HepG2 (cell line): ENCODE results near the gene PIKFYVE. TPM values are rescaled to one million over a fixed set of nuclear protein-coding genes. Genes with fewer than 3 reads are reported as not detected.

Experiments used
- AKAP8 ChIP-seq: sonication (generic); formaldehyde crosslinking; IDR thresholded peaks from 2 replicates; pipeline ENCODE4 v1.5.1; 2020; ENCODE audit warnings: mild to moderate bottlenecking, missing genetic modification reagents
- ARID2 ChIP-seq: sonication (generic); formaldehyde crosslinking; IDR thresholded peaks from 2 replicates; pipeline ENCODE4 v1.8.1; 2022; ENCODE audit warnings: mild to moderate bottlenecking, missing genetic modification reagents, borderline replicate concordance
- GFI1 ChIP-seq: sonication (generic); formaldehyde crosslinking; IDR thresholded peaks from 2 replicates; pipeline ENCODE4 v1.5.0; 2020; ENCODE audit warnings: missing genetic modification reagents, mild to moderate bottlenecking, borderline replicate concordance
- IKZF4 ChIP-seq: sonication (generic); formaldehyde crosslinking; IDR thresholded peaks from 2 replicates; pipeline ENCODE4 v1.5.1; 2020; ENCODE audit warnings: borderline replicate concordance, mild to moderate bottlenecking, low read depth, missing genetic modification reagents; ENCODE audit errors: not compliant biosample characterization
- NFE2L1 ChIP-seq: sonication (generic); formaldehyde crosslinking; IDR thresholded peaks from 2 replicates; pipeline ENCODE4 v1.4.0; 2020; ENCODE audit warnings: missing genetic modification reagents, mild to moderate bottlenecking, borderline replicate concordance
- PAF1 ChIP-seq: IDR thresholded peaks from 2 replicates; pipeline ENCODE4 v1.6.1; 2016; ENCODE audit warnings: missing genetic modification reagents, missing compliant biosample characterization
- PHF20 ChIP-seq: sonication (generic); formaldehyde crosslinking; IDR thresholded peaks from 2 replicates; pipeline ENCODE4 v1.5.0; 2020; ENCODE audit warnings: mild to moderate bottlenecking, missing genetic modification reagents
- REL ChIP-seq: sonication (generic); formaldehyde crosslinking; conservative IDR thresholded peaks from 2 replicates; pipeline ENCODE4 v1.8.0; 2022; ENCODE audit warnings: mild to moderate bottlenecking, missing genetic modification reagents, moderate library complexity
- SRSF9 ChIP-seq: fragments of 200-400 bp; formaldehyde crosslinking; IDR thresholded peaks from 2 replicates; pipeline ENCODE4 v1.6.1; 2018; ENCODE audit warnings: borderline replicate concordance, mild to moderate bottlenecking, low read depth, low read length; ENCODE audit not compliant: insufficient read depth, poor library complexity, severe bottlenecking
- TEAD2 ChIP-seq: sonication (generic); formaldehyde crosslinking; IDR thresholded peaks from 2 replicates; pipeline ENCODE4 v1.9.0; 2021; ENCODE audit warnings: missing genetic modification reagents
- ZBTB7A ChIP-seq: sonication (generic); formaldehyde crosslinking; IDR thresholded peaks from 2 replicates; pipeline ENCODE4 v1.8.0; 2022; ENCODE audit warnings: mild to moderate bottlenecking, missing genetic modification reagents
- ZNF180 ChIP-seq: sonication (generic); formaldehyde crosslinking; IDR thresholded peaks from 2 replicates; pipeline ENCODE4 v1.4.0; 2020; ENCODE audit warnings: low read depth, missing genetic modification reagents, borderline replicate concordance
- ZNF251 ChIP-seq: sonication (generic); formaldehyde crosslinking; IDR thresholded peaks from 2 replicates; pipeline ENCODE4 v1.9.0; 2021; ENCODE audit warnings: mild to moderate bottlenecking, missing genetic modification reagents
- ZNF468 ChIP-seq: sonication (generic); formaldehyde crosslinking; IDR thresholded peaks from 2 replicates; pipeline ENCODE4 v1.8.0; 2022; ENCODE audit warnings: mild to moderate bottlenecking, moderate library complexity, missing genetic modification reagents
- ZNF496 ChIP-seq: sonication (generic); formaldehyde crosslinking; IDR thresholded peaks from 2 replicates; pipeline ENCODE4 v1.8.1; 2023; ENCODE audit warnings: mild to moderate bottlenecking, moderate library complexity, missing genetic modification reagents; ENCODE audit not compliant: insufficient replicate concordance
- ZNF567 ChIP-seq: sonication (generic); formaldehyde crosslinking; IDR thresholded peaks from 2 replicates; pipeline ENCODE4 v1.8.1; 2023; ENCODE audit warnings: mild to moderate bottlenecking, missing genetic modification reagents, borderline replicate concordance
- ZNF766 ChIP-seq: sonication (generic); formaldehyde crosslinking; IDR thresholded peaks from 2 replicates; pipeline ENCODE4 v1.5.0; 2020; ENCODE audit warnings: missing genetic modification reagents, borderline replicate concordance
- ZNF776 ChIP-seq: sonication (generic); formaldehyde crosslinking; IDR thresholded peaks from 2 replicates; pipeline ENCODE4 v1.4.0; 2020; ENCODE audit warnings: mild to moderate bottlenecking, missing genetic modification reagents
- ZSCAN21 ChIP-seq: sonication (generic); formaldehyde crosslinking; IDR thresholded peaks from 2 replicates; pipeline ENCODE4 v1.8.0; 2022; ENCODE audit warnings: mild to moderate bottlenecking, missing genetic modification reagents, moderate library complexity, borderline replicate concordance
- polyA plus RNA-seq, 8 experiments: library from polyadenylated mRNA; depleted of rRNA in 3 of 8; stranded (reverse) in 7 of 8; unstranded in 1 of 8; fragments of >200 nt; fragmentation: Illumina TruSeq in 4 of 8; extraction: Trizol in 4 of 8; gene quantifications; 2 replicates each; pipeline versions ENCODE4 v1.2.1 to v1.2.3, GENCODE V29; 2011 to 2016; ENCODE audit warnings: low read depth in 4 of 8, missing spikeins in 1 of 8, mixed read lengths in 1 of 8; ENCODE audit not compliant: insufficient read depth in 1 of 8
- total RNA-seq, 5 experiments: library from RNA; depleted of rRNA; stranded (reverse); fragments of >200 nt; fragmentation: Illumina TruSeq; extraction: Trizol; gene quantifications; 2 replicates each; pipeline ENCODE4 v1.2.3, GENCODE V29; 2016; ENCODE audit warnings: low read depth in 1 of 5
- TF ChIP-seq, protein P1 (sequence below), 2 experiments: sonication (generic) in 1 of 2; formaldehyde crosslinking in 1 of 2; IDR thresholded peaks; 2 replicates each; pipeline versions ENCODE4 v1.4.0 to v1.6.1; 2018 to 2020; ENCODE audit warnings: missing genetic modification reagents in 2 of 2, borderline replicate concordance in 1 of 2, low read depth in 1 of 2, mild to moderate bottlenecking in 1 of 2, missing biosample characterization in 1 of 2
- TF ChIP-seq, protein P2 (sequence below): sonication (generic); formaldehyde crosslinking; IDR thresholded peaks from 2 replicates; pipeline ENCODE4 v1.4.0; 2020; ENCODE audit warnings: missing genetic modification reagents, borderline replicate concordance
- TF ChIP-seq, protein P3 (sequence below): sonication (generic); formaldehyde crosslinking; conservative IDR thresholded peaks from 2 replicates; pipeline ENCODE4 v1.4.0; 2020; ENCODE audit warnings: missing genetic modification reagents
- TF ChIP-seq, protein P4 (sequence below): sonication (generic); formaldehyde crosslinking; IDR thresholded peaks from 2 replicates; pipeline ENCODE4 v1.5.0; 2020; ENCODE audit warnings: missing genetic modification reagents

PIKFYVE gene
- total and polyA plus RNA-seq, 2 of the 13 experiments (the other 11 are each of a cell fraction or from before 2014, with no cell fraction given) = 20.2 to 21.7 TPM

DNA sequence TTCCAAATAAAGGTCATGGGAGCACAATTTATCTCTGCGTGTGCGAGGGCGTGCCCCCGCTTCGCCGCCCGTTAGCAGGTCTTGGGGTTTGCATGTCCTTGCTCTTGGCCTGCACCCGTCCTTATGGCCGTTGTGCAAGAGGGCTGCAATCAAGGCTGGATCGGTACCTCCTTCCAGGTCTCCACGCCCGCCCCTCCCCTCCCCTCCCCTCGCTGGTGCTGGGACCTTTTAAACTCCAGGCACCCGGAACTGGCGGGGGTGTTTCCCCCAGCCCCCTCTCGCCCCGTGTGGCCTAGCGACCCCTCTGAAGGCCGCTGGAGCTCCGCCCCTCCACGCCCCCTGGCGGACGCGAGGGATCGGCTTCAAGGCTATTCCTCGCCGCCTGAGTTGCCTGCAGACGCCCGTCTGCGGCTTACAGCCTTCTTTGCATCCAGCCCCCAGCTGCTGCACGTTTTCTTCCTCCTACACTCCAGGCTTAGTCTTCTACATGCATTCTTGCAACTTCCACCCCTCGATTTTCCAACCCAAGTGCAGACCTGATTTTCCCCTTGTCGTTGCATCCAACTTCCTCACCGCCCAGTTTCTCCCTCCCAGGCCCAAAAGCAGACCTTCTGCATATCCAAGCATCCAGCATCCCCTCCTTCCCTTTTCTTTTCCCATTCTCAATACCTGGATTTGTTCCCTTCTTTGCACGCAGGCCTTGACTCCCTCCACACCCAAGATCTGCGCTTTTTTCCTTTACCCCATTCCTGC is 11.8 kb upstream of the PIKFYVE start (continued):
- TF ChIP-seq AKAP8 (CRISPR knock-in tag) (0 out of 2 replicates have a peak, but pooled peaks have one; percentile 63), SRSF9 (no peak), ZBTB7A (CRISPR knock-in tag) (peak; percentile 98), NFE2L1 (CRISPR knock-in tag) (no peak), ZNF567 (peak; percentile 81; the same call in 1 of the 2 replicates), ZNF496 (CRISPR knock-in tag) (no peak), ZSCAN21 (CRISPR knock-in tag) (peak; percentile 96), IKZF4 (CRISPR knock-in tag) (no peak), ZNF180 (CRISPR knock-in tag) (no peak), ARID2 (0 out of 2 replicates have a peak, but pooled peaks have one; percentile 75), GFI1 (CRISPR knock-in tag) (peak; percentile 84), TEAD2 (no peak), ZNF776 (CRISPR knock-in tag) (peak; percentile 46; the same call in 1 of the 2 replicates), PHF20 (no peak; the same call in none of the 2 replicates), ZNF766 (CRISPR knock-in tag) (no peak), REL (CRISPR knock-in tag) (peak; percentile 62; the same call in 1 of the 2 replicates), PAF1 (no peak), ZNF251 (CRISPR knock-in tag) (no peak), ZNF468 (CRISPR knock-in tag) (0 out of 2 replicates have a peak, but pooled peaks have one; percentile 62)
- TF ChIP-seq, protein P1, sequence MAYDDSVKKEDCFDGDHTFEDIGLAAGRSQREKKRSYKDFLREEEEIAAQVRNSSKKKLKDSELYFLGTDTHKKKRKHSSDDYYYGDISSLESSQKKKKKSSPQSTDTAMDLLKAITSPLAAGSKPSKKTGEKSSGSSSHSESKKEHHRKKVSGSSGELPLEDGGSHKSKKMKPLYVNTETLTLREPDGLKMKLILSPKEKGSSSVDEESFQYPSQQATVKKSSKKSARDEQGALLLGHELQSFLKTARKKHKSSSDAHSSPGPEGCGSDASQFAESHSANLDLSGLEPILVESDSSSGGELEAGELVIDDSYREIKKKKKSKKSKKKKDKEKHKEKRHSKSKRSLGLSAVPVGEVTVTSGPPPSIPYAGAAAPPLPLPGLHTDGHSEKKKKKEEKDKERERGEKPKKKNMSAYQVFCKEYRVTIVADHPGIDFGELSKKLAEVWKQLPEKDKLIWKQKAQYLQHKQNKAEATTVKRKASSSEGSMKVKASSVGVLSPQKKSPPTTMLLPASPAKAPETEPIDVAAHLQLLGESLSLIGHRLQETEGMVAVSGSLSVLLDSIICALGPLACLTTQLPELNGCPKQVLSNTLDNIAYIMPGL (CRISPR knock-in tag; IDR thresholded peaks at IDR 0.05; ENCODE audit: borderline replicate concordance in 1 of 2, low read depth in 1 of 2) = peak; percentile 95 to 97
- TF ChIP-seq, protein P2, sequence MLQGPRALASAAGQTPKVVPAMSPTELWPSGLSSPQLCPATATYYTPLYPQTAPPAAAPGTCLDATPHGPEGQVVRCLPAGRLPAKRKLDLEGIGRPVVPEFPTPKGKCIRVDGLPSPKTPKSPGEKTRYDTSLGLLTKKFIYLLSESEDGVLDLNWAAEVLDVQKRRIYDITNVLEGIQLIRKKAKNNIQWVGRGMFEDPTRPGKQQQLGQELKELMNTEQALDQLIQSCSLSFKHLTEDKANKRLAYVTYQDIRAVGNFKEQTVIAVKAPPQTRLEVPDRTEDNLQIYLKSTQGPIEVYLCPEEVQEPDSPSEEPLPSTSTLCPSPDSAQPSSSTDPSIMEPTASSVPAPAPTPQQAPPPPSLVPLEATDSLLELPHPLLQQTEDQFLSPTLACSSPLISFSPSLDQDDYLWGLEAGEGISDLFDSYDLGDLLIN (CRISPR knock-in tag) = 0 out of 2 replicates have a peak, but pooled peaks have one; percentile 11
- TF ChIP-seq, protein P3, sequence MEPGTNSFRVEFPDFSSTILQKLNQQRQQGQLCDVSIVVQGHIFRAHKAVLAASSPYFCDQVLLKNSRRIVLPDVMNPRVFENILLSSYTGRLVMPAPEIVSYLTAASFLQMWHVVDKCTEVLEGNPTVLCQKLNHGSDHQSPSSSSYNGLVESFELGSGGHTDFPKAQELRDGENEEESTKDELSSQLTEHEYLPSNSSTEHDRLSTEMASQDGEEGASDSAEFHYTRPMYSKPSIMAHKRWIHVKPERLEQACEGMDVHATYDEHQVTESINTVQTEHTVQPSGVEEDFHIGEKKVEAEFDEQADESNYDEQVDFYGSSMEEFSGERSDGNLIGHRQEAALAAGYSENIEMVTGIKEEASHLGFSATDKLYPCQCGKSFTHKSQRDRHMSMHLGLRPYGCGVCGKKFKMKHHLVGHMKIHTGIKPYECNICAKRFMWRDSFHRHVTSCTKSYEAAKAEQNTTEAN (CRISPR knock-in tag) = peak; percentile 97
- TF ChIP-seq, protein P4, sequence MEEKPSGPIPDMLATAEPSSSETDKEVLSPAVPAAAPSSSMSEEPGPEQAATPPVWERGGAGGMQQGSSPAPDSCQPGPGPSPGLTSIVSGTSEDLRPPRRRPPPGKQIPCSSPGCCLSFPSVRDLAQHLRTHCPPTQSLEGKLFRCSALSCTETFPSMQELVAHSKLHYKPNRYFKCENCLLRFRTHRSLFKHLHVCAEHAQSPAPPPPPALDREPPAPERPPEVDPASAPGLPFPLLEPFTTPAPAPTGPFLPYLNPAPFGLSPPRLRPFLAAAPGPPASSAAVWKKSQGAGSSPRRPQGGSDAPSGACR (CRISPR knock-in tag) = peak; percentile 96
